NCI-H2227 treated with DMSO at 0.1 percent for 48 hours (cell line): Measurements from ENCODE around the gene KYAT1.
"Not testable (repeated sequence)": the region's sequence is repeated elsewhere in the genome, so short reads cannot be mapped to it uniquely, and the experiment has no call there.

Experiments
- DNase-seq: peaks from one replicate; lab custom pipeline; 2025; lab: John Stamatoyannopoulos, UW

KYAT1 gene

DNA sequence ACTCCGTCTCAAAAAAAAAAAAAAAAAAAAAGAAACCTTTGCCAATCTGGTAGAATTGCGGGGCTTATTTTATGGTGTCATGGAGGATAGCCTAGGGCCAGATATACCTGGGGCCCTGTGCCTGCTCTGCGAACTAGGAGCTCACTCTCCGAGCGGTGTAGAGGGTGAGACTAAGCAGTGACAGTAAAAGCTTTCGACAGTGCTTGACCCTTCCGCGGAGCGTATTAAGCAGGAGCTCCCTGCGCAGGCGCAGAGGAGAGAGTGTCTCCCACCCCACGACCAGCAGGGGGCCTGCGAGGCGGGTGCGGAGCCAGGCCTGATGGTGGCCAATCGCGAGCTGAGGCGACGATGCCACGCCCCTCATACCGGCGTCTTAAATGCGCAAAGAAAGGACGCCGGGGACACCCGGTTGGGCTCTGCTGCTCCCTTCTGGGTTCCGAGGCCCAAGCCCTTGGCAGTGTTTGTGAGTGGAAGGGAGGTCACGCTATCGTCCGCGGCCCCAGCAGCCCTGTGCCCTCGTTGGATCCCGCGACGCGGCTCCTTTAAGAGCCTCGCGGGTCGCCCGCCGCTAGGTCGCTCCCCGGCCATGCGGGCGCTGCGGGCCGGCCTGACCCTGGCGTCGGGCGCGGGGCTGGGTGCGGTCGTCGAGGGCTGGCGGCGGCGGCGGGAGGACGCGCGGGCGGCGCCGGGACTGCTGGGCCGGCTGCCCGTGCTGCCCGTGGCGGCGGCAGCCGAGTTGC is 63.5 kb downstream of the KYAT1 start, which contains the start of gene ENDOG:
Gene ENDOG, plus strand, starts transcription at position 402 of the 740 bp plus-strand sequence. Its CDS starts 185 bp downstream, at position 587.
- peak; percentile 89 for DNase-seq

DNA sequence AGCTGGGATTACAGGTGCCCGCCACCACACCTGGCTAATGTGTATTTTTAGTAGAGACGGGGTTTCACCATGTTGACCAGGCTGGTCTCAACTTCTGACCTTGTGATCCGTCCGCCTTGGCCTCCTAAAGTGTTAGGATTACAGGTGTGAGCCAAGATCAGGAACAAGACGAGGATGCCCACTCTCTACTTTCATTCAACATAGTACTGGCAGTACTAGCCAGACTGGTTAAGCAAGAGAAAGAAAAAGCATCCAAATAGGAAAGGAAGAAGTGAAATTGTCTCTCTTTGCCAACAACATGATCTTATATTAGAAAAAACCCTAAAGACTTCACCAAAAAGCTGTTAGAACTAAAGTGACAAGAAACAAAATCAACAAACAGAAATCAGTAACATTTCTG is 70.9 kb downstream of the KYAT1 start:
- DNase-seq = no peak

DNA sequence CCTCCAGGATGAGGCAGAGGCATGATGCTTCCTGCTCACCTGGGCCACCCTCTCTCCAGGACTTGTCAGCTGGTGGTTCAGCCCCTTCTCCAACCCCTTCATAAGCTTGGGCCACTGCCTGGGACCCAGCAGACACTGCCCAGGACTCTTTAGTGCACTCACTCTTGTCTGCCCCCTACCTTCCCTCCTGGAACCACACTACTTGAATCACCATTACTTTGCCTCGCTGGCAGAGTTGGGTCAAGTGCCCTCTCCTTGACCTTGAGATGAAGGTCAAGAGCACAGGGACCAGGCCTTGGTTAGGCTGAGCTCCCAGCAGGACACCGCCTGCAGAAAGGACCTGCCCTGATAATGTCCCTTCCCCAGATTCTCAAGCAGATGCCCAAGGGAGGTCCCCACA is 71.9 kb downstream of the KYAT1 start:
- no peak for DNase-seq

DNA sequence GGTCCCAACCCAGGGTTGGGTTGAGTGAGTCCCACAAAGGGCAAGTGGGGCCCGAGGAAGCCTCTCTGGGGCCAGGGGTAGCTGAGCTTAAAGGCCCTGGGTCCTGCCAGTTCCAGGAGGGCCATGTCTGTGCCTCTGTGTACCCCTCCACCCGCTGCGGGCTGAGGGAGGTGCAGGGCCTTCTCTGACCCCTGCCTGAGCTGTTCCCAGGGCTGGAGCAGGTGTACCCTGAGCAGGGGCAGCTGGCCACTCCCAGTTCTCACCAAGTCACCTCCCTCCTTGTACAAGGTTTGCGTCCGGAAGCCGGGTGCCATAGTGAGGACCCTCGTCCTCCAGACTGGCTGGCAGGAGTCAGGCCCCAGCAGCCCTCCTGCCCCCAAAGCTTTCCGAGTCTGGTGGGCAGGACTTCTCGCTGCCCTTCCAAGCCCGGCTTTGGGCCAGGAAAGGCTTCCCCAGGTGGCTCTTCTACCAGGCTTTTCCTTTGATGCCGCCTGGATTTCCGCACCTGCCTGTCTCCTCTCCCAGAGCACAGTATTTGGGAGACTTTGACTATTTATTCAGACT is 72.6 kb downstream of the KYAT1 start:
- DNase-seq = no peak

- DNase-seq = no peak
These were observed 73.2 kb downstream of the KYAT1 start for GRCh38 chr9:128808543-128808942.

DNA sequence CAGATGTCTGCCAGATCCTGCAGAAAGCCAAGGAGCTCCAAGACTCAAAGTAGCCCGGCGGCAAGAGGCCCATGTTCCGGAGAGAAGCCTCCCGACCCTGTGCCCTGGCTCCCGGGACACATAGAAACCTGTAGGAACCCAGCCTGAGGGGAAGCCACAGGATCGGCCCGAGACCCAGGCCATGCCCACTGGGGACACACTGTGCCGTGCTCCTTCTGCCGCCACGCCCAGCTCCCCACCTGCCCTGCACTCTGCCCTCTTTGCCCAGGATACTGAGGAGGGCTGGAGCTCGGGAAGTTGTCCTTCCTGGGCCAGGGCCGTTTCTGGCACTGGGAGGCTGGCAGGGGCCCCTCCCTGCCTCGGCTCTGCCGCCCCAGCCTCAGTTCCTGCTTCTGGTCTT is 73.9 kb downstream of the KYAT1 start:
- no peak for DNase-seq

DNA sequence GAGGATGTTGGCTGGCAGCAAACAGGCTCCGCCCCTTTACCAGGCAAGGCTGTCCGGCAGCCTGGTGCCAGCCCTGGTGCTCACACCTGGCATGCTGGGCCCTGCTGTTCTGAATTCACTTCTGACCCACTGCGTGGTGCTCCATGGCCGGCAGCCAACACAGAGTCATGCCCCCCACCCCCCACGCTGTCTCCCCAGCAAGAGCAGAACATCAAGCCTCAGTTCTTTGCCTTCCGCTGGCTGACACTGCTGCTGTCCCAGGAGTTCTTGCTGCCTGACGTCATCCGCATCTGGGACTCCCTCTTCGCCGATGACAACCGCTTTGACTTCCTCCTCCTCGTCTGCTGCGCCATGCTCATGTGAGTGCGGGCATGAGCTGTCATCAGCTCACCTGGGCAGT is 76.1 kb downstream of the KYAT1 start:
- no peak for DNase-seq

DNA sequence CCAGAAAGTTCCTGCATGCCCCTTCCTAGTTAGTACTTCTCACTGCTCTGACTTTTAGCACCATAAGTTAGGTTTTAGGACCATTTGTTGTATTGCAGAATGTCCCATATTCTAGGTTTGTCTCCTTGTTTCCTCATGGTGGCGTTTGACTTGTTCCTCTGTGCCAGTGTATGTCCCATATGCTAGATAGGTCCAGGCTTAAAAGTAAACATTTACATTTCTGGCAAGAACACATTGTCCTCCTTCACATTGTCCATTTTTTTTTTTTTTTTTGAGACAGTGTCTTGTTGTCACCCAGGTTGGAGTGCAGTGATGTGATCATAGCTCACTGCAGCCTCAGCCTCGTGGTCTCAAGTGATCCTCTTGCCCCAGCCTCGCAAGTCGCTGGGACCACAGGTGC is 79.3 kb downstream of the KYAT1 start:
- no peak for DNase-seq

DNA sequence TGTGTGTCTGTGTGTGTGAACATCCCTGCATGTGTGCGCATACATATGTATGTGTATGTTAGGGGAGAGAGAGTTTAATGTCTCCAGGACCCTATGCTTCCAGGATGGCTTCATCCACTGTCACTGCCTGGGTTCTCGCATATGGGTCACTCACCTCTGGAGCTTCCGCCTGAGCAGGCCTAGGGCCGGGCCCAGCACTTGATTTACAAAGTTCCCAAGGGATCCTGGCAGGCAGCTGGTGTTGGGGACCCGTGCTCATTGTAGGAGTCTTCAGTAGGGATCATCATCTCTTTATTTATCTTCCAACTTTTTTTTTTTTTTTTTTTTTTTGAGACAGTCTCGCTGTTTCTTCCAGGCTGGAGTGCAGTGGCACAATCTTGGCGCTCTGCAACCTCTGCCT is 81.7 kb downstream of the KYAT1 start:
- DNase-seq = no peak

GRCh38 chr9:128798896-128799295 is 82.9 kb downstream of the KYAT1 start:
- no peak for DNase-seq

DNA sequence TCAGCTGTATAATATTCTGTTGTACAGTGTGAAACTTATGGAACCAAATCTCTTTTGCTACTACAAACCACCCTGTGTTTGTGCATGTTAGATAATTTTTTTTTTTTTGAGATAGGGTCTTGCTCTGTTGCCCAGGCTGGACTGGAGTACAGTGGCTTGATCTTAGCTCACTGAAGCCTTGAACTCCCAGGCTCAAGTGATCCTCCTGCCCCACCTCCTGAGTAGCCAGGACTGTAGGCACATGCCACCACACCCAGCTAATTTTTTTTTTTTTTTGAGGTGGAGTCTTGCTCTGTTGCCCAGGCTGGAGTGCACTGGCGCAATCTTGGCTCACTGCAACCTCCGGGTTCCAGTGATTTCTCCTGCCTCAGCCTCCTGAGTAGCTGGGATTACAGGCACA is 86.8 kb downstream of the KYAT1 start:
- DNase-seq = not testable (repeated sequence)

DNA sequence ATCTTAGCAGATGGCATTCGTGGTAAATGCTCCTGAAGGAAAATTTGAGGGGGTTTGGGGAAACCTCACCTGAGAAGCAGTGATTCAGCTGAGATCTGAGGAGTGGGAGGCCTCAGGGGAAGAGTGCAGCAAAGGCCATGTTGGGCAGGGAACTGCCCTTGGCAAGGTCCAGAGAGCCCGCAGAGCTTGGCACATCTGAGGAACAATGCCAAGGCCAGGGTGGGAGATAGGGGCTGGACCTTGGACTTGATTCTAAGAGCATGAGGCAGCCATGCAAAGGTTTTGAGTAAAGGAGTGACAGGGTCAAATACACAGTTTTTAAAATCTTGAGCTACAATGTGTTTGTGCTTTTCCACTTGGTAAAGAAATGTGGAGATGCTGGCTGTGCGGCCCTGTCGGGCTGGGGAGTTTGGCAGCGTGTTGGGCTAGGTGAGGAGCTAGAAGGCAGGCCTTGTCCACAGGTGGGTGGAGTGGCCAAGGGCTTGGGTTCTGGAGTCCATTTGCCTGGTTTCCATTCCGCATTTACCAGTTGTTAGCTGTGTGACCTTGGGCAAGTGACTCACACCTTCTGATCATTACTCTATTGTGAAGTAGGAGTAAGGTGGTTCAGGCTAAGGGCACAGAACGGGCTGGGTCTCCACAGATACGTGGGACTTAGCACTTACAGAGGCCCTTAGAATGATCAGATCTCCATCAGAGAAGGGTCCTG is 88.6 kb downstream of the KYAT1 start:
- no peak for DNase-seq

DNA sequence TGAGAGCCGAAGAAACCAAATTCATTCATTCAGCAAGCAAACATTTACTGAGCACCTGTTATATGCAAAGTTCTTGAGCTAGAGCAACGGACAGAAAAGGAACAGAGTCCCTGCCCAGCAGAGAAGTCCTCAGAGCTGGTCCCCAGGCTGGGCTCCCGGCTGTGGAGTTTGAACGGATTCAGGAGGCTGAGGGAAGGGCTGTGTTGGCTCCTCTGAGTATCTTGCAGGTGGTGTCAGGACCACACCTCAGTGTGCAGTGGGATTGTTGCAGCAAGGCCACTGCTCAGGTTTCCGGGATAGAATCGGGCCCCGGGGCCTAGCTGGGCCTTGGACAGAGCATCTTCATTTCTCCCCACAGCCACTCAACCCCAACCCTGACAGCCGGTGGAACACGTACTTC is 89.6 kb downstream of the KYAT1 start:
- no peak for DNase-seq

DNA sequence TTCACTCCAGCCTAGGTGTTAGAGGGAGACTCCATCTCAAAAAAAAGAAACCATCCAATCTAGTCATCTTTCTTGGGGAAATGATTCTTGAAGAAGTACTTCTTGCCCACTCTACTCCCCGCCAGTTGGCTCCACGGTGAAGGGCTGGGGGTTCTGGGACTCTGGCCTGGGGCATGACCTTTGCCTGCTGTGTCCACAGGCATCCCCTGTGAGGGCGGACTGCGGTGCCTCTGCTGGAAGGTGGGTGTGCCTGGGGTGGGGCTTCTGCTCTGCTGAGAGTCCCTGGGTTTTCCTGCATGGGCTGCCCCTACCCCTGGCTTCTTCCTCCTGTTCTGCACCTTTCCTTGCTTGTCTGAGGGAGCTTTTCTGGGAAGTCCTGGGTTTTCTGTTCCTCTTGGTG is 91.2 kb downstream of the KYAT1 start:
- no peak for DNase-seq

- DNase-seq = no peak
These were observed 93.3 kb downstream of the KYAT1 start for GRCh38 chr9:128788445-128788844.

GRCh38 chr9:128787659-128788058 is 94.1 kb downstream of the KYAT1 start:
- no peak for DNase-seq

DNA sequence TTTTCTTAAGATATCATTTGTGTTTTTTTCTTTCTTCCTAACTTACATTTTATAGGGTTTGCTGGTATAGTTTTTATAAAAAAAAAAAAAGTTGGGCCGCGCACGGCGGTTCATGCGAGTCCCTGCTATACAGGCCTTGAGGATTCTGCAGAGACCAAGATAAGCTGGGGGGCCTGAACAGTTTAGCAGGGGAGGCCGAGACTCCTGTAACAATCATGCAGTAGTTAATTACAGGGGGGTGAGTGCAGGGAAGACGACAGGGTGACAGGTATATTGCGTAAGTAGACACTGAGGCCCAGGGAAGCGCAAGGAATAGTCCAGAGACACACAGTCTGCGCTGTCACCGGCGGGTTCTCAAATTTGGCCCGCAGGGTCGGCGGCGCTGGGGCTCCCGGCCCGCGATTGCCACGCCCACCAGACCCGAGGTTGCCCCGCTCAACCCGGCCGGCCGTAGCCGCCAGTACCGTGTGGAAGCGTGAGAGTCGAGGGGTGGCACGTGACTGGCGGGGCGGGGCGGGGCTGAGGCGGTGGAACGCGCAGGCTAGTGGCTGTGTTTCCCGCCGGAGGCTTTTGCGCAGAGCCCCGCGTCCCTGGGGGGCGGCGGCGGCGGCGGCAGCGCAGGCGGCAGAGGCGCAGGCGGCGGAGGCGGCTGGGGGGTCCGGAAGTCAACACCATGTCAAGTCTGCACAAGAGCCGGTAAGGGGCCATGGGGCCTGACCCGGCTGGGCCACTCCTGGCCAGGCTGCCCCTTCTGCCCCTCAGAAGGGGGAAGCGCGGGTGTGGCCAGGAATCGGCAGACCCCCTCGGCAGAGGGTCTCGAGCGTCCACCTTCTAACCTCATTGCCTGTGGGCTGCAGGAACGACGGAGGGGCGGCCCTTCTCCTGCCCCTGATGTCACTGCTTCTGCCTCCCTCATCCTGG is 94.8 kb downstream of the KYAT1 start, which contains the start of gene TBC1D13:
Gene TBC1D13, plus strand, starts transcription at position 573 of the 921 bp plus-strand sequence. Its CDS starts 101 bp downstream, at position 674.
- DNase-seq = peak; percentile 83

DNA sequence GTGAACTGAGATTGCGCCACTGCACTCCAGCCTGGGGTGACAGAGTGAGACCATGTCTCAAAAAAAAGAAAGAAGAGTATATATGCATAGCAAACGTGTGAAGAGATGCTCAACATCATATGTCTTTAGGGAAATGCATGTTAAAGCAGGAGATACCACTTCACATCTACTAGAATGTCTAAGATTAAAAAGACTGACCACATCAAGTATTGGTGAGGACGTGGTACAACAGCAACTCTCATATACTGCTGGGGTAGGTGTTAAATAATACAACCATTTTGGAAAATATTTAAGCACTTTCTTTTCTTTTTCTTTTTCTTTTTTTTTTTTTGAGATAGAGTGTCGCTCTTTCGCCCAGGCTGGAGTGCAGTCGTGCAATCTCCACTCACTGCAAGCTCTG is 96.3 kb downstream of the KYAT1 start:
- no peak for DNase-seq
